K562 (cell line): Measurements from ENCODE around the gene EDEM2. TPM values are rescaled to one million over a fixed set of nuclear protein-coding genes. Genes with fewer than 3 reads are reported as not detected.

Source experiments
- BMI1 ChIP-seq: fragments of 150-350 bp; IDR thresholded peaks from 2 replicates; pipeline ENCODE4 v1.6.1; 2014; ENCODE audit warnings: low read length
- CHD1 ChIP-seq: fragments of 200-600 bp; sonication (generic); IDR thresholded peaks from one replicate; pipeline ENCODE4 v1.6.1; 2012; ENCODE audit warnings: mild to moderate bottlenecking, moderate library complexity, low read length, inconsistent platforms
- E2F3 ChIP-seq: fragments of 250-450 bp; sonication (Bioruptor Pico); IDR thresholded peaks from 2 replicates; pipeline ENCODE4 v1.4.0; 2020; ENCODE audit warnings: mild to moderate bottlenecking
- ETV1 ChIP-seq: fragments of 450-650 bp; conservative IDR thresholded peaks from 2 replicates; pipeline ENCODE4 v1.6.1; 2016; ENCODE audit warnings: missing genetic modification characterization, control low read depth, low read depth, missing compliant biosample characterization
- MTA1 ChIP-seq: fragments of 450-650 bp; IDR thresholded peaks from 2 replicates; pipeline ENCODE4 v1.6.1; 2017; ENCODE audit warnings: borderline replicate concordance
- NFIC ChIP-seq: fragments of 450-650 bp; IDR thresholded peaks from 2 replicates; pipeline ENCODE4 v1.6.1; 2017; ENCODE audit warnings: mild to moderate bottlenecking, inconsistent platforms
- NR1H2 ChIP-seq: sonication (generic); formaldehyde crosslinking; IDR thresholded peaks from 2 replicates; pipeline ENCODE4 v1.4.0; 2020; ENCODE audit warnings: mild to moderate bottlenecking, missing genetic modification reagents
- PHF21A ChIP-seq: fragments of 450-650 bp; IDR thresholded peaks from 2 replicates; pipeline ENCODE4 v1.6.1; 2017; ENCODE audit warnings: low read depth, borderline replicate concordance
- PML ChIP-seq: IDR thresholded peaks from 2 replicates; pipeline ENCODE4 v1.6.1; 2012; ENCODE audit warnings: low read length, inconsistent platforms
- POLR2H ChIP-seq: IDR thresholded peaks from 2 replicates; pipeline ENCODE4 v1.6.1; 2016; ENCODE audit warnings: missing genetic modification characterization, low read depth, mild to moderate bottlenecking, control low read depth, missing compliant biosample characterization, moderate library complexity
- PRDM10 ChIP-seq: fragments of 450-650 bp; IDR thresholded peaks from 2 replicates; pipeline ENCODE4 v1.6.1; 2018; ENCODE audit not compliant: partially characterized antibody
- PRPF4 ChIP-seq: fragments of 200-400 bp; formaldehyde crosslinking; IDR thresholded peaks from one replicate; pipeline ENCODE4 v1.6.1; 2017; ENCODE audit warnings: low read length, low read depth, mild to moderate bottlenecking; ENCODE audit not compliant: insufficient read depth, poor library complexity, severe bottlenecking
- SMC3 ChIP-seq: conservative IDR thresholded peaks from 2 replicates; pipeline ENCODE4 v1.6.1; 2011; ENCODE audit warnings: low read depth, low read length, improper control_type of control experiment; ENCODE audit not compliant: insufficient read depth
- SRSF9 ChIP-seq: fragments of 200-400 bp; formaldehyde crosslinking; IDR thresholded peaks from 2 replicates; pipeline ENCODE4 v1.6.1; 2017; ENCODE audit warnings: low read depth, low read length, borderline replicate concordance
- THAP12 ChIP-seq: fragments of 250-450 bp; sonication (Bioruptor Pico); IDR thresholded peaks from 2 replicates; pipeline ENCODE4 v1.9.0; 2021; ENCODE audit warnings: mild to moderate bottlenecking, inconsistent platforms
- ZFP1 ChIP-seq: fragments of 450-650 bp; formaldehyde crosslinking; IDR thresholded peaks from 2 replicates; pipeline ENCODE4 v1.4.0; 2020; ENCODE audit warnings: mild to moderate bottlenecking, mixed read lengths
- ZNF175 ChIP-seq: fragments of 200-800 bp; sonication (Bioruptor generic); IDR thresholded peaks from 2 replicates; pipeline ENCODE4 v1.6.1; 2016; ENCODE audit warnings: low read depth, mild to moderate bottlenecking, missing genetic modification characterization, missing compliant biosample characterization
- ZNF23 ChIP-seq: fragments of 250-450 bp; sonication (Bioruptor Pico); IDR thresholded peaks from 2 replicates; pipeline ENCODE4 v1.4.0; 2020; ENCODE audit warnings: mild to moderate bottlenecking
- ZNF3 ChIP-seq: fragments of 250-450 bp; sonication (Bioruptor Pico); IDR thresholded peaks from 2 replicates; pipeline ENCODE4 v1.5.0; 2021; ENCODE audit warnings: mild to moderate bottlenecking, moderate library complexity
- ZNF717 ChIP-seq: fragments of 250-450 bp; sonication (Bioruptor Pico); IDR thresholded peaks from 2 replicates; pipeline ENCODE4 v1.5.0; 2021
- ZNF75A ChIP-seq: fragments of 450-650 bp; formaldehyde crosslinking; IDR thresholded peaks from 2 replicates; pipeline ENCODE4 v1.4.0; 2020; ENCODE audit warnings: mild to moderate bottlenecking
- polyA plus RNA-seq, 8 experiments: library from polyadenylated mRNA; depleted of rRNA in 4 of 8; stranded (reverse) in 5 of 8; unstranded in 3 of 8; fragments of >200 nt; fragmentation: Nextera tagmentation in 2 of 8; fragmentation: Illumina TruSeq in 1 of 8; extraction: Ambion mirVana in 2 of 8; extraction: Trizol in 1 of 8; gene quantifications; 2 replicates each; pipeline versions ENCODE4 v1.2.1 to v1.2.3, GENCODE V29; 2011 to 2014; ENCODE audit warnings: inconsistent platforms in 1 of 8, missing spikeins in 1 of 8
- total RNA-seq, 7 experiments: library from RNA; depleted of rRNA in 6 of 7; stranded (reverse); fragments of >200 nt in 6 of 7; fragmentation: Illumina TruSeq in 2 of 7; extraction: Trizol in 2 of 7; gene quantifications; 2 replicates each; pipeline versions ENCODE4 v1.2.1 to v1.2.3, GENCODE V29; 2011 to 2021; ENCODE audit warnings: low replicate concordance in 1 of 7
- TF ChIP-seq, protein P1 (sequence below): sonication (generic); formaldehyde crosslinking; IDR thresholded peaks from 2 replicates; pipeline ENCODE4 v1.9.0; 2022; ENCODE audit warnings: mild to moderate bottlenecking, missing genetic modification reagents

The EDEM2 gene
- total and polyA plus RNA-seq, 9 of the 15 experiments (the other 6 are each of a cell fraction or from before 2014, with no cell fraction given), result 6.9 to 11.0 (median 9.7) TPM

DNA sequence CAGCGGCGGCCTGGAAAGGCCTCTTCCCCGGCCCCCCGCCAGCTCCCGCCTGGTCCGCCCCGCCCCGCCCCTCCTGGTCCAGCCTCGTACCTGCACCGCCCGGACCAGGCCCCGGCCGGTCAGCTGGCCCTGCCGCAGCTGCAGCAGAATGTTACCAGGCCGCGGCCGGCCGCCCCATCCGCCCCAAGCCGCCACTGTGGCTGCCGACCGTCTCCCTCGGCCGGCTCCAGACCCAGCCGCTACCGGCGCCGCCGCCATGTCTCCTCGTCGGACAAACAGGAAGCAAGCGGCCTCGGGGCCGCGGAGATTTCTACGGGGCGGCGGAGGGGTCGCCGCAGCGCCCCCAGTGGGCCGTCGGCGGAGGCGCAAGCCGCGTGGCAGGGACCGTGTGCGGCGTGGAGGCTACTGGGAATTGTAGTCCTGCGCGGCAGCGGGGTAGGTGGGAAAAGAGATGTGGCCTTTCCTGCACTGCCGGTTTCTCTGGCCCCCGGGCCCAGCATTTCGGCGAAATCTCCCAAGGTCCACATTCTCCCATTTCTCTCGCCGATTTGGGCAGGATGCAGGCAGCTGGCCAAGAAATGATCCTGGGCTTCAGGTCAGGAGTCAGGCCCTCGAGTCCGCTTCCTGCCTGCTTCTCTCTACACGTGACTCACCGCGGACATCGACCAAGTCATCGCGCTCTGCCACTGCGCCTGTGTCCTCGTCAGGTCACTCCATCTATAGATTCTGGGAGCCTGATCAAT, 54.4 kb downstream of the EDEM2 start, which contains the start of gene TRPC4AP (continued):
- TF ChIP-seq ETV1 (tag) (peak; percentile 83), SRSF9 (no peak), PHF21A (no peak), ZNF3 (CRISPR knock-in tag) (no peak), SMC3 (peak; percentile 38; the same call in 1 of the 2 replicates), NR1H2 (no peak), NFIC (peak; percentile 60), PRDM10 (peak; percentile 24), THAP12 (peak; percentile 54), PRPF4 (peak; percentile 61), ZNF23 (CRISPR knock-in tag) (no peak; the same call in 1 of the 2 replicates), MTA1 (peak; percentile 13; the same call in 1 of the 2 replicates), ZFP1 (CRISPR knock-in tag) (no peak), POLR2H (tag) (peak; percentile 87), CHD1 (no peak), ZNF75A (CRISPR knock-in tag) (peak; percentile 92), PML (peak; percentile 51; the same call in 1 of the 2 replicates), ZNF717 (no peak), E2F3 (CRISPR knock-in tag) (no peak), BMI1 (no peak), ZNF175 (CRISPR knock-in tag) (peak; percentile 96)
- TF ChIP-seq, protein P1, sequence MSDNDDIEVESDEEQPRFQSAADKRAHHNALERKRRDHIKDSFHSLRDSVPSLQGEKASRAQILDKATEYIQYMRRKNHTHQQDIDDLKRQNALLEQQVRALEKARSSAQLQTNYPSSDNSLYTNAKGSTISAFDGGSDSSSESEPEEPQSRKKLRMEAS (CRISPR knock-in tag), result peak; percentile 98
